Thyroid gland (tissue), 4 donors: ENCODE results near the gene NDRG3.

Experiments used
- POLR2A ChIP-seq, 2 donors: fragments of 450-650 bp; IDR thresholded peaks; one replicate each; pipeline ENCODE4 v1.6.1; 2017; ENCODE audit warnings: antibody characterized with exemption in 2 of 2, mild to moderate bottlenecking in 2 of 2, moderate library complexity in 1 of 2
- TF ChIP-seq, protein P1 (sequence below), 6 experiments: fragments of 200-600 bp in 3 of 6; fragments of 450-650 bp in 3 of 6; sonication (generic) in 3 of 6; IDR thresholded peaks; one replicate each; pipeline ENCODE4 v1.5.1; 2016 to 2019; ENCODE audit warnings: antibody characterized with exemption in 6 of 6, mild to moderate bottlenecking in 2 of 6, inconsistent platforms in 1 of 6, moderate library complexity in 1 of 6

DNA sequence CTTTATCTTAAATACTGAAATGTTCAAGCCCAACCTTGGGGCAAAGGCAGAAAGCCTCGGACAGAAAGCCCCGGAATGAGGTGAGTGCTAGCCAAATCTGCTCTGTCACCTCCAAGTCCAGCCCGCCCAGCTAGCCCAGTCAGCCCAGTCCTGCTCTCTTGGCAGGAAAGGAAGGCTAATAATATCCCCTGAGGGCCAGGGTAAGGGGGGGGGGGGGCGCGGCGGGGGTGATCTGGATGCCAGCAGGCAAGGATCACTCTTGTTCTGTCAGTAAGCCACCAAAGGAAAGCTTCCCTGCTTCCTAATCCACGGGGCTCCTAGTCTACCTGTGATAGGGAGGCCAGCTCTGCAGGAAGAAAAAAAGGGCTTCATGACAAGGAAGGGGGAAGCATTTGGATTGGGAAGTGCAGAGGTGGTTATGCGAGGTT, 1.1 kb downstream of the NDRG3 start:
- TF ChIP-seq, protein P1, sequence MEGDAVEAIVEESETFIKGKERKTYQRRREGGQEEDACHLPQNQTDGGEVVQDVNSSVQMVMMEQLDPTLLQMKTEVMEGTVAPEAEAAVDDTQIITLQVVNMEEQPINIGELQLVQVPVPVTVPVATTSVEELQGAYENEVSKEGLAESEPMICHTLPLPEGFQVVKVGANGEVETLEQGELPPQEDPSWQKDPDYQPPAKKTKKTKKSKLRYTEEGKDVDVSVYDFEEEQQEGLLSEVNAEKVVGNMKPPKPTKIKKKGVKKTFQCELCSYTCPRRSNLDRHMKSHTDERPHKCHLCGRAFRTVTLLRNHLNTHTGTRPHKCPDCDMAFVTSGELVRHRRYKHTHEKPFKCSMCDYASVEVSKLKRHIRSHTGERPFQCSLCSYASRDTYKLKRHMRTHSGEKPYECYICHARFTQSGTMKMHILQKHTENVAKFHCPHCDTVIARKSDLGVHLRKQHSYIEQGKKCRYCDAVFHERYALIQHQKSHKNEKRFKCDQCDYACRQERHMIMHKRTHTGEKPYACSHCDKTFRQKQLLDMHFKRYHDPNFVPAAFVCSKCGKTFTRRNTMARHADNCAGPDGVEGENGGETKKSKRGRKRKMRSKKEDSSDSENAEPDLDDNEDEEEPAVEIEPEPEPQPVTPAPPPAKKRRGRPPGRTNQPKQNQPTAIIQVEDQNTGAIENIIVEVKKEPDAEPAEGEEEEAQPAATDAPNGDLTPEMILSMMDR (IDR thresholded peaks at IDR 0.05), result no peak
- no peak for TF ChIP-seq POLR2A (IDR thresholded peaks at IDR 0.05)
